MM.1S (cell line): ENCODE data around the gene SLC38A8.

Experiments
- EZH2 ChIP-seq: fragments of 300-600 bp; sonication (generic); optimal IDR thresholded peaks from 2 replicates; pipeline ENCODE3; 2017; ENCODE audit warnings: low read depth, mild to moderate bottlenecking, antibody characterized with exemption, low read length, mixed read lengths
- EZH2phosphoT487 ChIP-seq: fragments of 300-600 bp; sonication (generic); IDR thresholded peaks from 2 replicates; pipeline ENCODE4 v1.6.1; 2018; ENCODE audit warnings: antibody characterized with exemption, low read length
- TF ChIP-seq, protein P1 (sequence below): fragments of 300-600 bp; sonication (generic); IDR thresholded peaks from 2 replicates; pipeline ENCODE4 v1.5.1; 2016; ENCODE audit warnings: antibody characterized with exemption, low read length, mixed read lengths

DNA sequence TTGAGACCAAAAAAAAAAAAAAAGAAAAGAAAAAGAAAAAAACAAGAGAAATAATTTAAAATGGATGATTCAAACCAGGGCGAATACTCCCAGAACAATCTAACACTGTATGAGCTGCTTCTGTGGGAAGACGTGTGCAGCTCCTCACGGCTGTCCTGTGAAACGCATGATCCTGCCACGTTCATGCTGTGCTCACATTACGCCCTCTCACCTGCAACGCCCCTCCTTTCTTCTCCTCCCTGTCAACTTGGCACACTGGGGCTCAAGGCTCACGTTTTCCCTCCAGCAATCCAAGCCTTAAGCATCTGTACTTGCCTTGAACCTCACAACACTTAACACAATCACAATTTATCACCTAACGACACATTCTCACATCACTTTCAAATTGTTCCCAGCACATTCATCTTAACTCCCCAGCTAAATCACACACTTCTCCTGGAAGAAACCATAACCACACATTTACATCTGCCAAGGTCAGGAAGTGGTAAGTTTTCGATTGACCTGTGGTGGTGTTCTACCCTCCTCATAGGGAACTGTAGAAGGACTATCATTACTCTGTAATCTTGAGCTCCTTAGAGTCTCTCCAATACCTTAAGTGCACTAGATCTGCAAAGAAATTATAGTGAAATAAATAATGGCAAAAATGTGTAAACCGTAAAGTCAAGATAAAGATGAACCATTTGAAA is 45.0 kb upstream of the SLC38A8 start:
- TF ChIP-seq, protein P1, sequence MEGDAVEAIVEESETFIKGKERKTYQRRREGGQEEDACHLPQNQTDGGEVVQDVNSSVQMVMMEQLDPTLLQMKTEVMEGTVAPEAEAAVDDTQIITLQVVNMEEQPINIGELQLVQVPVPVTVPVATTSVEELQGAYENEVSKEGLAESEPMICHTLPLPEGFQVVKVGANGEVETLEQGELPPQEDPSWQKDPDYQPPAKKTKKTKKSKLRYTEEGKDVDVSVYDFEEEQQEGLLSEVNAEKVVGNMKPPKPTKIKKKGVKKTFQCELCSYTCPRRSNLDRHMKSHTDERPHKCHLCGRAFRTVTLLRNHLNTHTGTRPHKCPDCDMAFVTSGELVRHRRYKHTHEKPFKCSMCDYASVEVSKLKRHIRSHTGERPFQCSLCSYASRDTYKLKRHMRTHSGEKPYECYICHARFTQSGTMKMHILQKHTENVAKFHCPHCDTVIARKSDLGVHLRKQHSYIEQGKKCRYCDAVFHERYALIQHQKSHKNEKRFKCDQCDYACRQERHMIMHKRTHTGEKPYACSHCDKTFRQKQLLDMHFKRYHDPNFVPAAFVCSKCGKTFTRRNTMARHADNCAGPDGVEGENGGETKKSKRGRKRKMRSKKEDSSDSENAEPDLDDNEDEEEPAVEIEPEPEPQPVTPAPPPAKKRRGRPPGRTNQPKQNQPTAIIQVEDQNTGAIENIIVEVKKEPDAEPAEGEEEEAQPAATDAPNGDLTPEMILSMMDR: no peak
- TF ChIP-seq EZH2 (no peak), EZH2phosphoT487 (no peak)
